Left colon (tissue), 2 donors: Measurements from ENCODE around the gene MPO. TPM values are rescaled to one million over a fixed set of nuclear protein-coding genes. Genes with fewer than 3 reads are reported as not detected.

ENCODE experiments used
- ATAC-seq: fragments of 200-7000 bp; cut with Tn5 transposase; one replicate; pipeline ENCODE4 v1.9.1; 2020; ENCODE audit warnings: mild to moderate bottlenecking, moderate library complexity
- DNase-seq, 2 donors: peaks; one replicate each; pipeline ENCODE4 v3.0.0-alpha.2; 2020
- intact Hi-C, 2 donors: fragments of 100-400 bp; cut with DNase I in 1 of 2; cut with micrococcal nuclease in 1 of 2; formaldehyde crosslinking; loops; one replicate each; pipeline versions ENCODE4 v1.11.2 to v1.14.0; 2022; cut with DNase I, micrococcal nuclease
- total RNA-seq, 2 donors: library from RNA; stranded (reverse); fragmentation: NEBNext Ultra II Directional; extraction: Animal tissue kit (Norgen Biotek cat#: 25700); gene quantifications; one replicate each; pipeline ENCODE4 v1.2.1, GENCODE V29; 2021
- donor health status: DM: no; HTN: no; CAD: no.
- donor health status: DM: yes; HTN: yes; CAD: no.

MPO gene
- total RNA-seq, 2 donors from 2014 or later: 0.45 TPM; not detected in 1

- no peak for DNase-seq
- intact Hi-C loops: no loop called here
- ATAC-seq: no peak
Measured at GRCh38 chr17:58229384-58229783, 51.4 kb downstream of the MPO start.

GRCh38 chr17:58228679-58229078 is 52.1 kb downstream of the MPO start:
- ATAC-seq: no peak
- no peak for DNase-seq
- intact Hi-C loops: no loop called here

- no peak for DNase-seq
- intact Hi-C loops: no loop called here
- no peak for ATAC-seq
Measured at GRCh38 chr17:58227733-58228132, 53.0 kb downstream of the MPO start.

- ATAC-seq (no peak), DNase-seq (no peak)
- intact Hi-C loops: no loop called here
Measured at GRCh38 chr17:58224315-58224714, 56.4 kb downstream of the MPO start.

Other genes starting within 250 kb of the MPO start
- 10 to 100 TPM; 35.0 to 35.9 TPM for gene DYNLL2, start 197.5 kb downstream of the MPO start, total RNA-seq
- gene OR4D1, start 132.6 kb downstream of the MPO start, total RNA-seq: not detected
- not detected for gene OR4D2, start 114.0 kb downstream of the MPO start, total RNA-seq
- not detected for gene EPX, start 88.2 kb downstream of the MPO start, total RNA-seq
- gene MKS1, start 61.7 kb downstream of the MPO start, total RNA-seq: 10 to 100 TPM; 12.5 to 15.0 TPM
- gene LPO, start 42.4 kb downstream of the MPO start, total RNA-seq: not detected
- 1 to 10 TPM; 6.1 to 7.9 TPM for gene TSPOAP1, start 47.9 kb upstream of the MPO start, total RNA-seq
- gene SUPT4H1, start 71.3 kb upstream of the MPO start, total RNA-seq: 10 to 100 TPM; 58.1 to 63.0 TPM
- gene RNF43, start 136.6 kb upstream of the MPO start, total RNA-seq: 10 to 100 TPM; 37.3 to 50.5 TPM
- not detected for gene HSF5, start 207.5 kb upstream of the MPO start, total RNA-seq
- 10 to 100 TPM; 42.2 to 52.4 TPM for gene MTMR4, start 233.7 kb upstream of the MPO start, total RNA-seq